Esophagus squamous epithelium (tissue), 5 donors: ENCODE data around the gene MED23. TPM values are rescaled to one million over a fixed set of nuclear protein-coding genes. Genes with fewer than 3 reads are reported as not detected.
"Not testable (repeated sequence)": the region's sequence is repeated elsewhere in the genome, so short reads cannot be mapped to it uniquely, and the experiment has no call there.

ENCODE experiments used
- DNase-seq: peaks from one replicate; lab custom pipeline; 2025; lab: John Stamatoyannopoulos, UW
- H3K27ac ChIP-seq, 4 donors: fragments of 200-600 bp; sonication (generic); one replicate each; pipeline ENCODE4 v1.5.1; 2016 to 2019; ENCODE audit warnings: mild to moderate bottlenecking in 1 of 4
- H3K27me3 ChIP-seq, 4 donors: fragments of 200-600 bp; sonication (generic); 1 replicate in 3 of 4; 2 replicates in 1 of 4; pipeline versions ENCODE4 v1.5.1 to v1.6.0; 2017 to 2021; ENCODE audit warnings: antibody characterized with exemption in 1 of 4
- H3K36me3 ChIP-seq, 3 donors: fragments of 200-600 bp; sonication (generic); one replicate each; pipeline ENCODE4 v1.5.1; 2016 to 2019
- H3K4me1 ChIP-seq, 3 donors: fragments of 200-600 bp; sonication (generic); one replicate each; pipeline ENCODE4 v1.5.1; 2017 to 2019
- H3K4me3 ChIP-seq, 4 donors: fragments of 200-600 bp; sonication (generic); 1 replicate in 3 of 4; 2 replicates in 1 of 4; pipeline ENCODE4 v1.5.1; 2016 to 2019; ENCODE audit warnings: mild to moderate bottlenecking in 2 of 4, moderate library complexity in 1 of 4
- H3K9me3 ChIP-seq, 3 donors: fragments of 200-600 bp; sonication (generic); one replicate each; pipeline ENCODE4 v1.5.1; 2016 to 2019
- POLR2A ChIP-seq, 4 donors: fragments of 450-650 bp; IDR thresholded peaks; one replicate each; pipeline ENCODE4 v1.6.1; 2017; ENCODE audit warnings: antibody characterized with exemption in 4 of 4, mild to moderate bottlenecking in 4 of 4, moderate library complexity in 3 of 4
- WGBS, 2 donors: methylation state at CpG; one replicate each; pipeline ENCODE4 v1.1.5; 2018; 5-methylcytosine and 5-hydroxymethylcytosine counted together
- intact Hi-C: fragments of 100-400 bp; cut with DNase I; formaldehyde crosslinking; loops from one replicate; pipeline ENCODE4 v1.15.0; 2022
- small RNA-seq, 4 donors: library from RNA; depleted of rRNA; stranded (forward); fragments of <200 nt; gene quantifications; one replicate each; pipeline ENCODE3, GENCODE V24; 2016
- total RNA-seq, 4 donors: library from RNA; depleted of rRNA; stranded (reverse); fragments of >200 nt; gene quantifications; one replicate each; pipeline ENCODE4 v1.1.0, GENCODE V29; 2016
- TF ChIP-seq, protein P1 (sequence below), 6 experiments: fragments of 450-650 bp in 4 of 6; fragments of 200-600 bp in 2 of 6; sonication (generic) in 2 of 6; IDR thresholded peaks; one replicate each; pipeline ENCODE4 v1.5.1; 2016 to 2019; ENCODE audit warnings: antibody characterized with exemption in 6 of 6, mild to moderate bottlenecking in 4 of 6, moderate library complexity in 4 of 6
- donor health status: DM: yes; HTN: yes; CAD: no.

MED23 gene
- total RNA-seq, 4 donors from 2014 or later, result 12.2 to 31.9 (median 20.1) TPM

DNA sequence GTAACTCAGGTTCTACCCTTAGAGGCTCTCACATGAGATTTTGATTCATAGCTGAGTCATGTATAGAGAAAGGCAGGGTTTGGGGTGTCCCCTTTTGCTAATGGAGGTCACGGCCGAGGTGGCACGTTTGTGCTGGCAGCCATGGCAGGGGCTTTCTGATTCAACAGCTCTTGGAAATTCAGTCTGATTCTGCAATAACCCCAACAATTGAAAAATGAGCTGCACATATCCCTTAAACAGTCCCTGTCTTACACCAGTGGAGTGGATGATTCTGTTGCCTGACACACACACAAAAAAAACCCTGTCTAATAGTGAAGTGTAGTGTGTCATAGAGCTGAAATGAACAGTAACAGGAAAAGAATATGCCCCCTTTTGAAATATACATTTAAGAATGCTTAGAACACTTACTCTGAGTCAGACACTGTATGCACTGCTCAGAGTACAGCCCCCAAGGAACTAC, 95.4 kb downstream of the MED23 start:
- no peak for DNase-seq
- WGBS, 2 donors, result 38 to 43% methylated on average over 3 of the region's 3 CpGs
- H3K27ac ChIP-seq, result no peak overlapping the region
- no peaks in the 10 kb centered on the region for H3K36me3 ChIP-seq
- H3K4me1 ChIP-seq, result no peaks in the 10 kb centered on the region
- no peaks in the 10 kb centered on the region for H3K9me3 ChIP-seq
- TF ChIP-seq, protein P1, sequence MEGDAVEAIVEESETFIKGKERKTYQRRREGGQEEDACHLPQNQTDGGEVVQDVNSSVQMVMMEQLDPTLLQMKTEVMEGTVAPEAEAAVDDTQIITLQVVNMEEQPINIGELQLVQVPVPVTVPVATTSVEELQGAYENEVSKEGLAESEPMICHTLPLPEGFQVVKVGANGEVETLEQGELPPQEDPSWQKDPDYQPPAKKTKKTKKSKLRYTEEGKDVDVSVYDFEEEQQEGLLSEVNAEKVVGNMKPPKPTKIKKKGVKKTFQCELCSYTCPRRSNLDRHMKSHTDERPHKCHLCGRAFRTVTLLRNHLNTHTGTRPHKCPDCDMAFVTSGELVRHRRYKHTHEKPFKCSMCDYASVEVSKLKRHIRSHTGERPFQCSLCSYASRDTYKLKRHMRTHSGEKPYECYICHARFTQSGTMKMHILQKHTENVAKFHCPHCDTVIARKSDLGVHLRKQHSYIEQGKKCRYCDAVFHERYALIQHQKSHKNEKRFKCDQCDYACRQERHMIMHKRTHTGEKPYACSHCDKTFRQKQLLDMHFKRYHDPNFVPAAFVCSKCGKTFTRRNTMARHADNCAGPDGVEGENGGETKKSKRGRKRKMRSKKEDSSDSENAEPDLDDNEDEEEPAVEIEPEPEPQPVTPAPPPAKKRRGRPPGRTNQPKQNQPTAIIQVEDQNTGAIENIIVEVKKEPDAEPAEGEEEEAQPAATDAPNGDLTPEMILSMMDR (IDR thresholded peaks at IDR 0.05), result no peak
- TF ChIP-seq POLR2A (IDR thresholded peaks at IDR 0.05), result no peak
- H3K27me3 ChIP-seq, result no peaks in the 10 kb centered on the region
- intact Hi-C loops, result loop anchor here (10.0 kb wide), 2 partner anchors 348 to 648 kb away; no protein-coding TSS in a partner anchor
- H3K4me3 ChIP-seq, result no peak overlapping the region

DNA sequence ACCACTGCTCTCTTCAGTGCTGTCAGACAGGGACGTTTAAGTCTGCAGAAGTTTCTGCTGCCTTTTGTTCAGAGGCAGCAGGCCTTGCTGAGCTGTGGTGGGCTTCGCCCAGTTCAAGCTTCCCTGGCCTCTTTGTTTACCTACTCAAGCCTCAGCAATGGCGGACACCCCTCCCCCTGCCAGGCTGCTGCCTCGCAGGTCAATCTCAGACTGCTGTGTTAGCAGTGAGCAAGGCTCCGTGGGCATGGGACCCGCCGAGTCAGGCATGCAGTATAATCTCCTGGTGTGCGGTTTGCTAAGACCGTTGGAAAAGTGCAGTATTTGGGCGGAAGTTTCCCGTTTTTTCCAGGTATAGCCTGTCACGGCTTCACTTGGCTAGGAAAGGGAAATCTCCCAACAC, 96.4 kb downstream of the MED23 start:
- not testable (repeated sequence) for H3K9me3 ChIP-seq, H3K36me3 ChIP-seq, DNase-seq, H3K27ac ChIP-seq, H3K27me3 ChIP-seq, H3K4me1 ChIP-seq, H3K4me3 ChIP-seq
- intact Hi-C loops, result loop anchor here (10.0 kb wide), 2 partner anchors 347 to 647 kb away; no protein-coding TSS in a partner anchor
- WGBS, 2 donors, result 90% methylated on average over 4 of the region's 12 CpGs; no CpG with 5 or more reads in 1 of the 2 donors

DNA sequence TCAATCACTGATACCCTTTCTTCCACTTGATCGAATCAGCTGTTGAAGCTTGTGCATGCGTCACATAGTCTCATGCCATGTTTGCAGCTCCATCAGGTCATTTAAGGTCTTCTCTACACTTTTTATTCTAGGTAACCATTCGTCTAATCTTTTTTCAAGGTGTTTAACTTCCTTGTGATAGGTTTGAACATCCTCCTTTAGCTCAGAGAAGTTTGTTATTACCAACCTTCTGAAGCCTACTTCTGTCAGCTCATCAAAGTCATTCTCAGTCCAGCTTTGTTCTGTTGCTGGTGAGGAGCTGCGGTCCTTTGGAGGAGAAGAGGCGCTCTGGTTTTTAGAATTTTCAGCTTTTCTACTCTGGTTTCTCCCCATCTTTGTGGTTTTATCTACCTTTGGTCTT, 97.1 kb downstream of the MED23 start:
- not testable (repeated sequence) for H3K9me3 ChIP-seq, H3K27me3 ChIP-seq, H3K36me3 ChIP-seq, DNase-seq, H3K4me1 ChIP-seq, H3K4me3 ChIP-seq, H3K27ac ChIP-seq
- intact Hi-C loops, result loop anchor here (10.0 kb wide), 2 partner anchors 346 to 646 kb away; no protein-coding TSS in a partner anchor
- 71 to 91% methylated on average over 5 of the region's 5 CpGs for WGBS, 2 donors

DNA sequence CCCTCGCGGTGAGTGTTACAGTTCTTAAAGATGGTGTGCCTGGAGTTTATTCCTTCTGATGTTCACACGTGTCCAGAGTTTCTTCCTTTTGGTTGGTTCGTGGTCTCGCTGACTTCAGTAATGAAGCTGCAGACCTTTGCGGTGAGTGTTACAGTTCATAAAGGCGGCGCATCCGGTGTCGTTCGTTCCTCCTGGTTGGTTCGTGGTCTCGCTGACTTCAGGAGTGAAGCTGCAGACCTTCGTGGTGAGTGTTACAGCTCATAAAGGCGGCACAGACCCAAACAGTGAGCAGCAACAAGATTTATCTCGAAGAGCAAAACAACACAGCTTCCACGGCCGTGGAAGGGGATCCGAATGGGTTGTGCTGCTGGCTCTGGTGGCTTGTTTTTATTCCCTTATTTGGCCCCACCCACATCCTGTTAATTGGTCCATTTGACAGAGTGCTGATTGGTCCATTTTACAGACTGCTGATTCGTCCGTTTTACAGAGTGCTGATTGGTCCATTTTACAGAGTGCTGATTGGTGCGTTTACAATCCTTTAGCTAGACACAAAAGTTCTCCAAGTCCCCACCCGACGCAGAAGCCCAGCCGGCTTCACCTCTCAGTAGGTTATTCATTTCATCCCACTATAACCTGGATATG, 103.2 kb downstream of the MED23 start:
- Histone ChIP-seq H3K4me3 (no peak overlapping the region), H3K9me3 (no peaks in the 10 kb centered on the region), H3K4me1 (no peaks in the 10 kb centered on the region), H3K27me3 (no peaks in the 10 kb centered on the region), H3K36me3 (no peaks in the 10 kb centered on the region), H3K27ac (no peak overlapping the region)
- no peak for DNase-seq
- intact Hi-C loops, result no loop called here
- 91 to 93% methylated on average over 21 of the region's 25 CpGs for WGBS, 2 donors
- no peak for TF ChIP-seq POLR2A (IDR thresholded peaks at IDR 0.05)
- TF ChIP-seq, protein P1 (IDR thresholded peaks at IDR 0.05), result no peak

DNA sequence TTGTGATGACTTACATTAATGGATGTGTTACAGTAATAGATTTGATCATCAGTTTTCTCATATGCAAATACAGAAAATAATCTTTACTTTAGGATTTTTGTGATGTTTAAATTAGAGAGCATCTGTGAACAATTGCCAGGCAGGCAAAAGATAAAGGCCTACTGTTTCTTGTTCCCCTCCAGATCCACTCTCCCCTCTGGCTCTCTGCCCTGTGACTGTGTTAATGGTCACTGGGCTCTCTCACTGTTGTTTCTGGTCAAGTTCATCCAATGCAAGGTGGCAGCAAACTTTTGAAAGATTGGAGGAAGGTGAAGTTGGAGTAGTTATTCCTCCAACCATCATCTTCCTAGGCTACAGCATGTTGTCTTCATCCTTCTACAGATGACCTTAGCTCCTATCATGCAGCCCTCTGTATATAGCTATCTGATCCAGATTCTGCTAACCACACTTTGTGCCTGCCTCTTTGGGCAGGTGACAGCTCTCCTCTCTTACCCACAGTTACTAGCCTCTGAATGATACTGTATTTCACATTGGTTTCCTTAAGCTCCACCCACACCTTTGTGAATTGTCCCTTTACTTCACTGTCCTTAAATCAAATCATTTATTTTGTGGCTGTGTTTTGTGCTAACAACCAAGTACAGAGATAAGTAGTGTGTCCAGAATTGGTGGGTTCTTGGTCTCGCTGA, 103.9 kb downstream of the MED23 start:
- DNase-seq, result no peak
- WGBS, 2 donors, result 75 to 93% methylated on average over 1 of the region's 1 CpG
- Histone ChIP-seq H3K4me3 (no peak overlapping the region), H3K9me3 (no peaks in the 10 kb centered on the region), H3K36me3 (no peaks in the 10 kb centered on the region), H3K27ac (no peak overlapping the region), H3K4me1 (no peaks in the 10 kb centered on the region), H3K27me3 (no peaks in the 10 kb centered on the region)
- TF ChIP-seq POLR2A (IDR thresholded peaks at IDR 0.05), result no peak
- TF ChIP-seq, protein P1 (IDR thresholded peaks at IDR 0.05), result no peak
- intact Hi-C loops, result no loop called here

Small RNA genes lying within 50 kb of the gene (small RNA-seq; reads per million reads assigned to genes)
- gene RNU4-18P, result 0 reads per million in 4 donors

Other genes with a start within 250 kb of the MED23 start
- 1 to 10 TPM in 1 of 4 donors, under 1 TPM in 1, not detected in 2; 0.19 to 2.7 TPM for gene ARG1, start 55.0 kb downstream of the MED23 start, total RNA-seq
- gene ENPP3, start 9.1 kb upstream of the MED23 start, total RNA-seq, result 1 to 10 TPM in 1 of 4 donors, under 1 TPM in 3; 0.06 to 2.3 (median 0.17) TPM
- under 1 TPM in 1 of 4 donors, not detected in 3; 0.57 TPM for gene OR2A4, start 73.2 kb upstream of the MED23 start, total RNA-seq
- gene CTAGE9, start 82.8 kb upstream of the MED23 start, total RNA-seq, result not detected
- gene ENPP1, start 179.8 kb upstream of the MED23 start, total RNA-seq, result 10 to 100 TPM in 1 of 4 donors, 1 to 10 TPM in 2, under 1 TPM in 1; 0.76 to 12.6 (median 3.2) TPM